Measurements from ENCODE around the gene MEPCE.

DNA sequence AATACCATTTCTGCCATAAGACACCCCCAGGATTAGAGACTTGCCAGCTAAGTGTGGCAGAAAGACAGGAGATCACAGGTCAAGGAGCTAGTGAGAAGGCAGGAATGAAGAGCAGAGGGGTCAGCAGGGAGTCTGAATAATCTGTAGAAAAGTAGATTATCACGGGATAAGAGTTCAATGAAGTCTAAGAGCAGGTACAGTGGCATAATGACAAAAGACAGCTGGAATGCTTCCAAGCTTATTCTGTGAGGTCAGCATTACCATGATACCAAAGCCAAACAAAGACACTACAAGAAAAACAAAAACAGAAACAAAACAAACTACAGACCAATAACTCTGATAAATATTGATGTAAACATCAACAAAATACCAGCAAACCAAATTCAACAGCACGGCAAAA, 35.6 kb upstream of the MEPCE start:
- TF ChIP-seq POLR2A (IDR thresholded peaks at IDR 0.05), result no peak
- TF ChIP-seq, protein P1, sequence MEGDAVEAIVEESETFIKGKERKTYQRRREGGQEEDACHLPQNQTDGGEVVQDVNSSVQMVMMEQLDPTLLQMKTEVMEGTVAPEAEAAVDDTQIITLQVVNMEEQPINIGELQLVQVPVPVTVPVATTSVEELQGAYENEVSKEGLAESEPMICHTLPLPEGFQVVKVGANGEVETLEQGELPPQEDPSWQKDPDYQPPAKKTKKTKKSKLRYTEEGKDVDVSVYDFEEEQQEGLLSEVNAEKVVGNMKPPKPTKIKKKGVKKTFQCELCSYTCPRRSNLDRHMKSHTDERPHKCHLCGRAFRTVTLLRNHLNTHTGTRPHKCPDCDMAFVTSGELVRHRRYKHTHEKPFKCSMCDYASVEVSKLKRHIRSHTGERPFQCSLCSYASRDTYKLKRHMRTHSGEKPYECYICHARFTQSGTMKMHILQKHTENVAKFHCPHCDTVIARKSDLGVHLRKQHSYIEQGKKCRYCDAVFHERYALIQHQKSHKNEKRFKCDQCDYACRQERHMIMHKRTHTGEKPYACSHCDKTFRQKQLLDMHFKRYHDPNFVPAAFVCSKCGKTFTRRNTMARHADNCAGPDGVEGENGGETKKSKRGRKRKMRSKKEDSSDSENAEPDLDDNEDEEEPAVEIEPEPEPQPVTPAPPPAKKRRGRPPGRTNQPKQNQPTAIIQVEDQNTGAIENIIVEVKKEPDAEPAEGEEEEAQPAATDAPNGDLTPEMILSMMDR (IDR thresholded peaks at IDR 0.05), result no peak
